Chondrocyte (in vitro differentiated cells): ENCODE measurements around the gene EVX2. TPM values are rescaled to one million over a fixed set of nuclear protein-coding genes. Genes with fewer than 3 reads are reported as not detected.

Source experiments
- DNase-seq: peaks from one replicate; pipeline ENCODE4 v3.0.0; 2021; ENCODE audit warnings: mixed read lengths, low spot score
- H3K27ac Mint-ChIP-seq: one replicate; pipeline ENCODE4 v1.8.0; 2021; ENCODE audit warnings: mild to moderate bottlenecking, moderate library complexity, mixed read lengths; ENCODE audit not compliant: unreplicated experiment
- H3K27me3 Mint-ChIP-seq: 2 replicates; pipeline ENCODE4 v1.8.0; 2021; ENCODE audit warnings: low read depth, mixed read lengths
- H3K36me3 Mint-ChIP-seq: 2 replicates; pipeline ENCODE4 v1.8.0; 2021; ENCODE audit warnings: low read depth, mixed read lengths
- H3K4me1 Mint-ChIP-seq: 2 replicates; pipeline ENCODE4 v1.8.0; 2021; ENCODE audit warnings: low read depth, mild to moderate bottlenecking, mixed read lengths
- H3K4me3 Mint-ChIP-seq: one replicate; pipeline ENCODE4 v1.8.0; 2021; ENCODE audit warnings: mild to moderate bottlenecking, moderate library complexity, mixed read lengths; ENCODE audit not compliant: unreplicated experiment
- H3K9me3 Mint-ChIP-seq: 2 replicates; pipeline ENCODE4 v1.8.0; 2021; ENCODE audit warnings: low read depth, mixed read lengths
- CTCF ChIP-seq: fragments of 200-600 bp; sonication (generic); IDR thresholded peaks from 2 replicates; pipeline ENCODE4 v1.5.0; 2021; ENCODE audit warnings: antibody characterized with exemption, mild to moderate bottlenecking, moderate library complexity
- total RNA-seq: library from RNA; stranded (reverse); gene quantifications from 3 replicates; pipeline ENCODE4 v1.2.1, GENCODE V29; 2021

EVX2 gene
- total RNA-seq, 1 donor from 2014 or later = not detected

DNA sequence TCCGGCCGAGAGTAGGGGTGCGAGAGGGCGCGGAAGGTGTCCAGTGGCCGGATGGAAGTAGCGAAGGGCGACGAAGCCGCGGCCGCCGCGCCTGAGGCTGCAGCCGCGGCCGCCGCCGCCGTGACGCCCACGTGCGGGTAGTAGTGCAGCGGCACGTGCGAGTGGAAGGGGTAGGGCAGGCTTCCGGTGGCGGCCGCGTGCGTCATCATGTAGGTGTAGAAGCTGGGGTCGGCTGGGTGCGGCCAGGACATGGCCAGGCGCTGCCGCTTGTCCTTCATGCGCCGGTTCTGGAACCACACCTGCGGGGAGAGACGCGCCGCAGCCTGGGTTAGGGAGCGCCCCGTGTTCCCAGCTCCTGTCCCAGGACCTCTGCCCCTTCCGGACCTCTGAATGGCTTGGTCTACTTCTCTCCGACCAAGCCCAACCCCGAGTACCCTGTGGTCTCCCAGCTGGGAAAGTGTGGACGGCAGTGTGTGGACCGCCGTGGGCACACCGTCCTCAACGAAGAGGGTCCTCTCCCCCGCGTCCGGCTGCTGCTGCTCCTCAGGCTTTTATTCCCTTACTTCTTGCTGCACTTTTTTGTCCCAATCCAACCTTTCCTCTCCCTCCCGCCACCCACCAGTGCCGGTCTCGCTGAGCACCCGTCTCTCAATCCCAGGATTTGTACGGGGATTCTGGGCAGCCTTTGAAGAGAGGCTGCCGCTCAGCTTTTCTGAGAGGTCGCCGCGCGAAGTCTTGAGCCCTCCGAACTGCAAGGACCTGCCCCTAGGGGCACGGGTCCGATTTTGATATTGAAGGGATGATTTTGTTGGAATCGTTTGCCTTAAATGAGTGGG lies 3.0 kb downstream of the EVX2 start:
- no peak for DNase-seq
- peaks cover 73% of the 10 kb centered on the region for H3K27me3 Mint-ChIP-seq
- peaks cover 27% of the 10 kb centered on the region for H3K4me1 Mint-ChIP-seq
- H3K36me3 Mint-ChIP-seq = peaks cover 6% of the 10 kb centered on the region
- H3K4me3 Mint-ChIP-seq = peak overlapping the region; percentile 41
- no peaks in the 10 kb centered on the region for H3K9me3 Mint-ChIP-seq
- H3K27ac Mint-ChIP-seq = no peak overlapping the region
- no peak for TF ChIP-seq CTCF

- DNase-seq = no peak
- H3K27ac Mint-ChIP-seq = no peak overlapping the region
- no peaks in the 10 kb centered on the region for H3K9me3 Mint-ChIP-seq
- H3K4me1 Mint-ChIP-seq = peaks cover 27% of the 10 kb centered on the region
- peak overlapping the region; percentile 55 for H3K4me3 Mint-ChIP-seq
- TF ChIP-seq CTCF = peak; percentile 82
- H3K36me3 Mint-ChIP-seq = peaks cover 8% of the 10 kb centered on the region
- H3K27me3 Mint-ChIP-seq = peaks cover 75% of the 10 kb centered on the region
These were observed 3.8 kb downstream of the EVX2 start for GRCh38 chr2:176079831-176080539.

GRCh38 chr2:176079285-176079830 lies 4.4 kb downstream of the EVX2 start:
- no peak for DNase-seq
- no peak overlapping the region for H3K27ac Mint-ChIP-seq

DNA sequence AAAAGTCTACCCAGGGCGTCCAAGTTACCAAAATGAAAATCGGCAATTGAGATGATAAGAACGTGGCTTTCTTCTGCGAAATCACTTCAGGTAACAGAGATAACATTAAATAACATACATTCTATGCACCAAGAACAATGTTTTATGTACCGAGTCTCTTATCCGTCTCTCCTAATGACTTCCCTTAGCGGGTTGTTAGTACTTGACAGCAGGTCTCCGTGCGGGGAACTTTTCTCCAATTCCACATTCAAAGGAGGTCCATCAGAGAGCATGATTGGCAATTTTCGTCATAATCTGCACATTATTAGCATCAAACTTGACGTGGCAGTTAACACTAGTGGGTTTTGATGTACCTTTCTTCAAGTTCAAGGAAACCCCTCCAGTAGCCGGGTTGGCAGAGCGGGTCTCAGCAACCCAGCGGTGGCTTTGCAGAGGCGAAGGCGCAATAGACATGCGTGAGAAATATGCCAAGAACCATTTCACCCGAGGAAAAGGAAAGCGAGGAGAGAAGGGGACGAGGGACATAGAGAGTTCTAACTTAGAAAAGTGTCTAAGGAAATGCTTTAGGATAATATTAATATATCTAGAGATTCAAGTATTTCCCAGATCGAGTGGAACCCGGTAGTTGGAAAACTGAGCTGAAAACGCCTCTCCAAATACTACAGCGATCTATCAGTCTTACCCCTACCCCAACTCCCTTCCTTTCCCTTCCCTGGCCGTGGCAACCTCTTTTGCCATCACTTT lies 5.0 kb downstream of the EVX2 start:
- DNase-seq = no peak
- H3K27me3 Mint-ChIP-seq = peaks cover 73% of the 10 kb centered on the region
- TF ChIP-seq CTCF = no peak
- H3K9me3 Mint-ChIP-seq = no peaks in the 10 kb centered on the region
- H3K27ac Mint-ChIP-seq = no peak overlapping the region
- peaks cover 8% of the 10 kb centered on the region for H3K36me3 Mint-ChIP-seq
- H3K4me3 Mint-ChIP-seq = peak overlapping the region; percentile 55
- H3K4me1 Mint-ChIP-seq = peaks cover 21% of the 10 kb centered on the region

More at GRCh38 chr2:176079285-176079830, 4.4 kb downstream of the EVX2 start:
- Mint-ChIP-seq H3K9me3 (no peaks in the 10 kb centered on the region), H3K27me3 (peaks cover 75% of the 10 kb centered on the region), H3K36me3 (peaks cover 8% of the 10 kb centered on the region), H3K4me3 (peak overlapping the region; percentile 55), H3K4me1 (peaks cover 22% of the 10 kb centered on the region)
- no peak for TF ChIP-seq CTCF

DNA sequence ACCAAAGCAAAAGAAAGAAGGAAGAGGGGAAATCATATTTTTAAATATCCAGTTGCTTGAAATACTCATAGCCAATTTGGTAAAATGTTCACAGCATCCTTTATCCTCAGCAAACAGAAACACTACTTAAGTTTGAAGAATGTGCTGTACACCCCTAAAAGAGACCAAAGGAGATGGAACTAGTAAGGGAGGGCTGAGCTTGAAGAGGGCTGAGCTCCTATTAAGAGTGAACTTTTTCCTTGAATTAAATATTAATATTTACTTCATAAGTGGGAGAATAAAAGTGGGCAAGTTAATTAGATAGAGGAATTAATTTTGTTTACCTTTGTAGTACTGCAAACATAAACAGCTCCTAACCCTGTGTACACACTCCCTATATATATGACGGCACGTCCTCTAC lies 7.0 kb downstream of the EVX2 start:
- Mint-ChIP-seq H3K9me3 (no peaks in the 10 kb centered on the region), H3K36me3 (peaks cover 8% of the 10 kb centered on the region), H3K27me3 (peaks cover 72% of the 10 kb centered on the region), H3K4me1 (peaks cover 12% of the 10 kb centered on the region), H3K4me3 (no peak overlapping the region), H3K27ac (no peak overlapping the region)
- DNase-seq = no peak
- no peak for TF ChIP-seq CTCF
